HUES6 (cell line): ENCODE data around the gene B3GALNT2.
A peak's percentile ranks its signal among the peaks of the same experiment; 100 is the strongest.

Experiments used
- H3K27ac ChIP-seq: 2 replicates; pipeline ENCODE4 v1.7.0; 2013; ENCODE audit warnings: low read depth, mild to moderate bottlenecking, low read length, inconsistent platforms
- H3K27me3 ChIP-seq: 2 replicates; pipeline ENCODE4 v1.6.1; 2013; ENCODE audit warnings: low read length; ENCODE audit not compliant: control insufficient read depth, insufficient read depth
- H3K36me3 ChIP-seq: 2 replicates; pipeline ENCODE4 v1.6.1; 2013; ENCODE audit warnings: low read length; ENCODE audit not compliant: control insufficient read depth, insufficient read depth
- H3K4me1 ChIP-seq: 2 replicates; pipeline ENCODE4 v1.6.1; 2013; ENCODE audit warnings: low read length; ENCODE audit not compliant: control insufficient read depth, insufficient read depth
- H3K4me3 ChIP-seq: 2 replicates; pipeline ENCODE4 v1.5.1; 2013; ENCODE audit warnings: low read depth, low read length
- H3K9ac ChIP-seq: one replicate; pipeline ENCODE4 v1.6.1; 2013; ENCODE audit warnings: mild to moderate bottlenecking, low read length
- H3K9me3 ChIP-seq: 2 replicates; pipeline ENCODE4 v1.6.1; 2013; ENCODE audit warnings: low read depth, low read length; ENCODE audit not compliant: control insufficient read depth, insufficient read depth

The B3GALNT2 gene

DNA sequence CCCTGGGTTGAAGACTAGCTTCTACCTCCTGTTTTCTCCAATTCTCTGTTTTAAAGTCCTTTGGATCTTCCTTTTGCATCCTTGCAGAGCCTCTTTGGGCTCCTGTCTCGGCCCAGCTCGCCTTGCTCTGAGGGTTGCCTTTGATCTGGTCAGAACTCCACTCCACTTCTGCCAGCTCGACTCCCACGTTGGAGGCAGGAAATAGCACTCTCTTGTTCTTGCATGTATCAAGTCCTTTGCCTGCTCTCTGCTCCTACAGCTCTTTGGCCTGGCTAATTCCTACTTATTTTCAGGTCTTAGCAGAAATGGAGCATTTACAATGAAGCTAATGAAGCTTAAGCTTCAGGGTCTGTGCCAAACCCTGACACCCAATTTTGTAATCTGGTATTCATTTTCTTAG lies 21.1 kb upstream of the B3GALNT2 start:
- no peaks in the 10 kb centered on the region for H3K36me3 ChIP-seq
- H3K4me3 ChIP-seq, result no peak overlapping the region
- no peaks in the 10 kb centered on the region for H3K27me3 ChIP-seq
- no peaks in the 10 kb centered on the region for H3K9me3 ChIP-seq
- no peaks in the 10 kb centered on the region for H3K4me1 ChIP-seq
- H3K27ac ChIP-seq, result no peak overlapping the region
- H3K9ac ChIP-seq, result no peak overlapping the region

DNA sequence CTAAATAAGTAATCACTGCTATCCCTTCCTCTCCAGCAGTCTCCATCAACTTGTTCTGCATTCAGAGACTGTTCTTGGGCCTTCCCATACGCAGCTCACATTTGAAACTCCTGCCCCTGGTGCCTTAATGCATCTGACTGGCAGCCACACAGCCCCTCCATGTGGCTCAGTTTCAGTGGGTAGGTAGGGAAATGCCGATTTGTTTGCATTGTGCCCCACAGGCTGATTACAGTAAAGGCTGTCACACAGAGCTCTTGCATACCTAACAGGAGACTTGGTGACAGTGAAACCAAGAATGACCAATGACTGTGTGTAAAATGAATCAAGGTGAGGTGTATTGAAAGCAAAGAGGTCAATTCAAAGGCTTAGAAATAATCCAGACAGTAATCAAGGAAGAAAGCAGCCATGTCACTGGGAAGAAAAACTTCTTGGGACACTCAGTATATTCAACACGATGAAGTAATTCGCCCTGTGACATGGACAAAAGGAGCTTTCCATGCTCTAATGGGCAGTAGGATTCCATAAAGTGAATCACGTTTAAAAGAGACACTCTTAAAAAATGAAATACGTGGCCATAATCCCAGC lies 12.7 kb upstream of the B3GALNT2 start:
- Histone ChIP-seq H3K4me1 (no peaks in the 10 kb centered on the region), H3K9me3 (no peaks in the 10 kb centered on the region), H3K4me3 (no peak overlapping the region), H3K27ac (no peak overlapping the region), H3K36me3 (no peaks in the 10 kb centered on the region), H3K27me3 (no peaks in the 10 kb centered on the region), H3K9ac (no peak overlapping the region)

- H3K4me1 ChIP-seq, result no peaks in the 10 kb centered on the region
- H3K36me3 ChIP-seq, result no peaks in the 10 kb centered on the region
- H3K27me3 ChIP-seq, result no peaks in the 10 kb centered on the region
- no peak overlapping the region for H3K4me3 ChIP-seq
- H3K9ac ChIP-seq, result no peak overlapping the region
- H3K9me3 ChIP-seq, result no peaks in the 10 kb centered on the region
- H3K27ac ChIP-seq, result no peak overlapping the region
Measured at GRCh38 chr1:235515844-235516512, 11.7 kb upstream of the B3GALNT2 start.

DNA sequence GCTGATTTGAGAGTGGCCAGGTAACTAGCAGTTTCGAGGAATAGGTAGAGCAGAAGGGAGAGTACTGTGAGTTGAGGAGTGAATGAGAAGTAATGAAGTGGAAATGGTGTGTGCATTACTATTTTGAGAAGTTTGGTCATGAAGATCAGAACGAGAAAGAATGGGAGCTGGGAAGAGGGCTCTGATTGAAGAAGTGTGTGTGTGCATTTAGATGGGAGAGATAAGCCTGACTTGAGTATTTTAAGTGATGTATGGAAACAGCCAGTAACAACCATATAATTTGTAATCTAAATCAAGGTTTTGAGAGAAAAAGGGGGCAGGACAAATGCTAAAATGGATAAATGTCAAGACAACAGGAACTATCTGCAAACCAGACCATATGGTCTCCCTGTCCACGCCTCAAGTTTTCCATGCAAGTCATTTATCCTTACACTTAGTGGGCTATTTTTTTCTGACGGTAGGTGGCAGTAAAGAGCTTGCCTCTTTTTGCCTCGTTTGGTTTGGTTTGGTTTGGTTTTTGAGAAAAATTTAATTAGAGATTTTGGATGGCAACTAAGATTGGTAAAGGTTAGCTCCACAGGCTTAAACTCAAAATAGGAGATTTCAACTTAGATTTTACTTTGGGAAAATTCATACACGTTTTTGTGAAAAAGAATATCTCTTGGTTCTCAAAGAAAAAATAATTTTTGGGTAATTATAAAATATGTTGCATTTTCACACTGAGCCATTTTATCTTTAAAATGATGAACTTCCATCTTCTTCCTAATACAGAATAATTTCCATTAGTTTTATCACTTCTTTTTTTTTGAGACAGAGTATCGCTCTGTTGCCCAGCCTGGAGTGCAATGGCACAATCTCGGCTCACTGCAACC lies 9.5 kb upstream of the B3GALNT2 start:
- H3K4me3 ChIP-seq, result no peak overlapping the region
- H3K36me3 ChIP-seq, result no peaks in the 10 kb centered on the region
- no peaks in the 10 kb centered on the region for H3K4me1 ChIP-seq
- no peaks in the 10 kb centered on the region for H3K9me3 ChIP-seq
- no peak overlapping the region for H3K27ac ChIP-seq
- no peaks in the 10 kb centered on the region for H3K27me3 ChIP-seq
- no peak overlapping the region for H3K9ac ChIP-seq

DNA sequence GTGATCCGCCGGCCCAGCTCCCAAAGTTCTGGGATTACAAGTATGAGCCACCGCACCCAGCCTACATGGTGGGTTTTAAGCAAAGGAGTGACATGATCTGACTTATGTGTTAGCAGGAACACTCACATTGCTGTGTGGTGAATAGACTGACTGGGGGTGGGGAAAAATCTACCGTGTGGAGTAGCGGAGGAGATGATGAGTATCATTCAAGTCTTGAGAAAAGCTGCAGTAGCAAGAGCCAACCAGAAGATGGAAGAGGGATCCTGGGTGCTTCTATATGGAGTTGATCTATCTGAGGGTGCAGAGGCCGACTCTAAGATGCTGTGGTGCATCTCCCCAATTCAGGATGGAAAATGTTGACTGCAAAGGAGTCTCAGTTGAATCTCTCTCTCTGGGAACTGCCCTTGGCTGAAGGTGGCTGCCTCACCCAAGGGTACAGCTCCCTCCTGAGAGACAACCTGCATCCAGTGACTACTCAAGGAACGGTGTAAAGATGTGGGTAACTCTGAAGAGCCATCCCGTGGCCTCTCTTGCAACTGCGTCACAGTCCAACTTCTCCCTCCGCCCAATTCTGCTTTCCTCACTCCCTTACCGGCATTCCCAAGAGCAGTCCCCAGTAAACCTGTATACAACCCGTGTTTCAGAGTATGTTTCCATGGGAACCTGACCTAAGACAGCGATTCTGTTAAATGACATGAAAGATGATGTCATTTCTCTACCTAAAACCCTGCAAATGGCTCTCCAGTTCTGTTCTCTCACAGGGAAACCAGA lies 7.4 kb upstream of the B3GALNT2 start:
- Histone ChIP-seq H3K27me3 (no peaks in the 10 kb centered on the region), H3K4me3 (no peak overlapping the region), H3K9ac (no peak overlapping the region), H3K36me3 (no peaks in the 10 kb centered on the region), H3K4me1 (no peaks in the 10 kb centered on the region), H3K9me3 (no peaks in the 10 kb centered on the region), H3K27ac (no peak overlapping the region)

- Histone ChIP-seq H3K9me3 (no peaks in the 10 kb centered on the region), H3K27ac (no peak overlapping the region), H3K27me3 (no peaks in the 10 kb centered on the region), H3K4me3 (no peak overlapping the region), H3K9ac (no peak overlapping the region), H3K4me1 (no peaks in the 10 kb centered on the region), H3K36me3 (no peaks in the 10 kb centered on the region)
Measured at GRCh38 chr1:235510823-235511222, 6.6 kb upstream of the B3GALNT2 start.

GRCh38 chr1:235507623-235508022 lies 3.4 kb upstream of the B3GALNT2 start:
- no peaks in the 10 kb centered on the region for H3K9me3 ChIP-seq
- H3K27ac ChIP-seq, result no peak overlapping the region
- peaks cover 4% of the 10 kb centered on the region; the same call in 1 of the 2 replicates for H3K4me1 ChIP-seq
- H3K9ac ChIP-seq, result no peak overlapping the region
- no peaks in the 10 kb centered on the region for H3K27me3 ChIP-seq
- H3K4me3 ChIP-seq, result no peak overlapping the region
- no peaks in the 10 kb centered on the region for H3K36me3 ChIP-seq

DNA sequence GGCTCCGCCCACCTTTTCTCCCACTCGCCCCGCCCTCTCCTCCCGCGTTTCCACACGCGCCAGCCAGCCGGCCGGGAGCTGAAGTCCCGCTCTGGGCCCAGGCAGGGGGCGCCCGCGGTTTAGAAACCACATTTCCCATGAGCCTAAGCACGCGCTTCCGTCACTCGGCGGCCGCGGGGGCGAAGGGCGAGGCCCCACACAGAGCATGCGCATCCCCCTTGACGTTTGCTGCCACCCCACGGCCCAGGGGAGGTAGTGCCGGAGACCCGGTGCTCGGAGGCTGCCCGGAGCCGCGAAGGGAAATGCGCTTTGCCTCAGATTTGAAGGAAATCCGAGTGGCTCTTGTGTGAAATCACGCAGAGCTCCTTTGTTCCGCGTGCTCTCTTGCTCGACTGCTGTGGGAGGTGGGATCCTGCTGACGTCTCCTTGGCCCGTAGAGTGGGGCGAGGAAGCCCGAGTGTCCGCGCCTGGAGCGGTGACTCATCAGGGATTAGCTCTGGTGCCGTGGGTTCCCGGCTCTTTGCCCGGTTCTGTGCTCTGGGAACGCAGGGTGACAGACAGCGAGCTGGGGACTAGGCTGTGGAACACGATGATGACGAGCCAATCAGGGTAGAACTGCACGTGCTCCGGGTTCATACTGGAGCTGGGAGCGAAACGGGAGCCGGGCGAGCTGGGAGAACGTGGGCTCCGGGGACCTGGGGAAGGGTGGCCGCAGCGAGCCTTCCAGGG lies 406 bp upstream of the B3GALNT2 start:
- Histone ChIP-seq H3K9me3 (no peaks in the 10 kb centered on the region), H3K9ac (peak overlapping the region; percentile 89), H3K36me3 (no peaks in the 10 kb centered on the region), H3K27ac (peak overlapping the region; percentile 46), H3K4me3 (peak overlapping the region; percentile 70), H3K4me1 (peaks cover 17% of the 10 kb centered on the region), H3K27me3 (no peaks in the 10 kb centered on the region)

- no peaks in the 10 kb centered on the region for H3K36me3 ChIP-seq
- H3K27ac ChIP-seq, result no peak overlapping the region; the same call in 1 of the 2 replicates
Measured at GRCh38 chr1:235503403-235504121, 690 bp downstream of the B3GALNT2 start.

More at GRCh38 chr1:235503403-235504121, 690 bp downstream of the B3GALNT2 start:
- no peaks in the 10 kb centered on the region for H3K27me3 ChIP-seq
- H3K9me3 ChIP-seq, result no peaks in the 10 kb centered on the region
- H3K9ac ChIP-seq, result peak overlapping the region; percentile 65
- peaks cover 17% of the 10 kb centered on the region for H3K4me1 ChIP-seq
- peak overlapping the region; percentile 70 for H3K4me3 ChIP-seq
